GM18873 (cell line): ENCODE results near the gene SHKBP1.
A peak's percentile ranks its signal among the peaks of the same experiment; 100 is the strongest.
"Not testable (repeated sequence)": the region's sequence is repeated elsewhere in the genome, so short reads cannot be mapped to it uniquely, and the experiment has no call there.

Experiments used
- ATAC-seq: cut with Tn5 transposase; IDR thresholded peaks from one replicate; pipeline ENCODE4 v1.9.1; 2021; ENCODE audit warnings: mild to moderate bottlenecking, moderate library complexity, moderate number of reproducible peaks; ENCODE audit not compliant: unreplicated experiment, low FRiP score

SHKBP1 gene

GRCh38 chr19:40555978-40556689 is 20.5 kb upstream of the SHKBP1 start:
- ATAC-seq, result no peak

GRCh38 chr19:40556953-40557530 is 19.6 kb upstream of the SHKBP1 start:
- ATAC-seq, result no peak

- ATAC-seq, result no peak
These were observed 17.3 kb upstream of the SHKBP1 start for GRCh38 chr19:40559394-40559793.

GRCh38 chr19:40560092-40560507 is 16.6 kb upstream of the SHKBP1 start:
- ATAC-seq, result no peak

- ATAC-seq, result no peak
These were observed 14.7 kb upstream of the SHKBP1 start for GRCh38 chr19:40561947-40562346.

DNA sequence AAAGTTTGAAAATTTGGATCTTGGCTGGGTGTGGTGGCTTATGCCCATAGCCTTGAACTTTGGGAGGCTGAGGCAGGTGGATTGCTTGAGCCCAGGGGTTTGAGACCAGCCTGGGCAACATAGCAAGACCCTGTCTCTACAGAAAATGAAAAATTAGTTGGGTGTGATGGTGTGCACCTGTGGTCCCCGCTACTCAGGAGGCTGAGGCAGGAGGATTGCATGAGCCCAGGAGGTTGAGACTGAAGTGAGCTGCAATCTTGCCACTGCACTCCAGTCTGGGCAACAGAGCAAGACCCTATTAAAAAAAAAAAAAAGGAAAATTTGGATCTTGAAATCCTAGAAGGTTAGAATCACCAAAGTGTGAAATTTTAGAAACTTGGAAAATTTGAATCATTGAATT is 12.1 kb upstream of the SHKBP1 start:
- ATAC-seq, result not testable (repeated sequence)

- no peak for ATAC-seq
These were observed 11.3 kb upstream of the SHKBP1 start for GRCh38 chr19:40565355-40565754.

DNA sequence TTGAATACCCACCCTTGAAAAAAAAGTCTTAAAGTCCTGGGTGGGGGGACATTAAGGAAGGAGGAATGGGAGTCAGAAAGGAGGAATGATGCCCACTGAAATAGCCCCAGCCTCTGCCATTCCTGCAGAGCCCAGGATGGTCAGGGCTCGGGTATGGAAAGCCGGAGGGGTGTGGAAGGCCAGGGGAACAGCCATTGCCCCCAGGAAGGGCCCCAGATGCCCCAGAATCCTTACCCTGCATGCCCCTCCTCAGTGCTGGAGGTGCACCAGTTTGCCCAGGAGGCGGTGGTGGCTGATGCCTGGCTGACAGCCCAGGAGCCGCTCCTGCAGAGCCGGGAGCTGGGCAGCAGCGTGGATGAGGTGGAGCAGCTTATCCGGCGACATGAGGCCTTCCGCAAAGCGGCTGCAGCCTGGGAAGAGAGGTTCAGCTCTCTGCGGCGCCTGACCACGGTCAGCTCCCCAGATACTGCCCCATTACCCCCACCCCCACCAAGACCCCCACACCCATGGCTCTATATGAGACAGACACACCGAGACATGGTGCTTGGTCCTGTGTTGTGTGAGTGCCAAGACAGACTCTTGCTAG is 10.7 kb upstream of the SHKBP1 start:
- ATAC-seq, result no peak

DNA sequence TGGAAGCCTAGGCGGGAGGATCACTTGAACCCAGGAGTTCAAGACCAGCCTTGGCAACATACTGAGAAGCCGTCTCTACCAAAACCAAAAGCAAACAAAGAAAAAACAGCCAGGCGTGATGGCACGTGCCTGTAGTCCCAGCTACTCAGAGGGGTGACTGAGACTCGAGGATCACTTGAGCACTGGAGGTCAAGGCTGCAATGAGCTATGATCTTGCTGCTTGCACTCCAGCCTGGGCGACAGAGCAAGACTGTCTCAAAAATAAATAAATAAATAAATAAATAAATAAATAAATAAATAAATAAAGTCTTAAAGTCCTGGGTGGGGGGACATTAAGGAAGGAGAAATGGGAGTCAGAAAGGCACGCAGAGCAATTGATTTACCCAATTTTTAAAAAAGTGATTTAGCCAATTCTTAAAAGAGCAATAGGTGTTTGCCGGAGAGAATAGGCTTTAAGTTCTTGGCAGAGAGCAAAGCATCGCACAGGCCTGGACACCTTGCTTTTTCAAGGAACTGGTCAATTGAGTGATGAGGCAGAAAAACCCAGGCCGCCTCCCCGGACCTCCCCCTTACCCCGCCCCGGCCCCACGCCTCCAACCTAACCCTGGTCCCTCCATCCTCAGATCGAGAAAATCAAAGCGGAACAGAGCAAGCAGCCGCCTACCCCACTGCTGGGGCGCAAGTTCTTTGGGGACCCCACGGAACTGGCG is 9.5 kb upstream of the SHKBP1 start:
- no peak for ATAC-seq

- no peak for ATAC-seq
These were observed 8.8 kb upstream of the SHKBP1 start for GRCh38 chr19:40567750-40568494.

DNA sequence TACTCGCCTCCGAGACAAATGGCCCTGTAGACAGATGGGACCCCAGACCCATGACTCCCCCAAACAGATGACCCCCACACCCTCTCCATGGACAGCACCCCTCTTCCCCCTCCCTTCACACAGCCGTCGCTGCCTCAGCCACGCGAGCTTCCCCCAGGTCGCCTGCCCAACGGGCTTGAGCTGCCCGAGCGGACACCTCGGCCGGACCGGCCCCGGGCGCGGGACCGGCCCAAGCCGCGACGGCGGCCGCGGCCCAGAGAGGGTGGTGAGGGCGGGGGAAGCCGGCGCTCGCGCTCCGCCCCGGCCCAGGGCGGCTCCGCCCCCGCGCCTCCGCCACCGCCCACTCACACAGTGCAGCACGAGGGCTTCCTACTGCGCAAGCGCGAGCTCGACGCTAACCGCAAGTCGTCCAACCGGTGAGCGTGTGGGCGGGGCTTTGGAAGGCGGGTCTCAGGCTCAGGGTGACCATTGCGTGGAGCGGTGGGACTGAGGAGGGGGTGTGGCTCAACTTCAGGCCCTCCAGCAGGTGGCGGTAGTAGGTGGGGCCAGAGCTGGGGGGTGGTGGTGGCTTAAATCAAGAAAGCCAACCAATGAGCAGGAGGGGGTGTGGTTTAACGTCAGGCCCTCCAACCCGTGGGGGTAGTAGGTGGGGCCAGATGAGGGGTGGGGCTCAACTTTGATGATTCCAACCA is 6.2 kb upstream of the SHKBP1 start:
- ATAC-seq, result peak; percentile 81

DNA sequence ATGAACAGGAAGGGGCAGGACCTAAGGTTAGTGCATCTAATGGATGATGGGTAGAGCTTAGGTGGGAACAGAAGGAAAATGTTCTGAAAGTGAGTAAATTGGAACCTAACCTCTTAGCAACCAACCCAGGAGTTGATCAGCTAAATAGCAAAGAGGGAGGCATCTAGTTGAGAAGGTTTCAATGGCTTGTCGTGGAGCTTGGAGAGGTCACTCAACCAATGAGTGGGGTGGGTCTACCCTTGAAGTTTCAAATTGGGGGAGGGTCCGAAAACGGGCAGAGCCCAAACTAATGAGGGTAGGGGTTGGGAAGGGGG is 5.7 kb upstream of the SHKBP1 start:
- no peak for ATAC-seq

- ATAC-seq, result no peak
These were observed 4.7 kb upstream of the SHKBP1 start for GRCh38 chr19:40571831-40572495.

- ATAC-seq, result no peak
These were observed 1.3 kb upstream of the SHKBP1 start for GRCh38 chr19:40575326-40575725.

DNA sequence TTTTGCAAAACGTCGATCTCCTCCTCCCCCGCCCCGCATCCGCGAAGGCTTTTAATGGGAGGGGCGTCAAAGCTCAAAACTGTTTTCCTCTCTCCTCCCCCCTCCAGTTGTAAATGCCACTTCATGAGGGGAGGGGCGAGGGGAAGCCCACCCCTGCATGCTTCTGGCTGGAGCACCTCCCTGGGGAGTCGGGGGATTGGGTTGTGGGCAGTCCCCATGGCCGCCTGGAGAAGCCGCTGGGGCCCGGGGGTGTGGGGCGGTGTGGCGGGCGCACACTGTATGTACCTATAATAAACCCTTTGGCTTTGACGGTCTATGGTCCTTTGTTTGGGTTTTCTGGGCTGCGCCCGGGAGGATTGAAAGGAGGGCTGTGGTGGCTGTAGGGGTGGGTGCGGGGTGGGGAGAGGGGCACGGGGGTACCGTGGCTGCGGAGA is 505 bp upstream of the SHKBP1 start:
- peak; percentile 29 for ATAC-seq

DNA sequence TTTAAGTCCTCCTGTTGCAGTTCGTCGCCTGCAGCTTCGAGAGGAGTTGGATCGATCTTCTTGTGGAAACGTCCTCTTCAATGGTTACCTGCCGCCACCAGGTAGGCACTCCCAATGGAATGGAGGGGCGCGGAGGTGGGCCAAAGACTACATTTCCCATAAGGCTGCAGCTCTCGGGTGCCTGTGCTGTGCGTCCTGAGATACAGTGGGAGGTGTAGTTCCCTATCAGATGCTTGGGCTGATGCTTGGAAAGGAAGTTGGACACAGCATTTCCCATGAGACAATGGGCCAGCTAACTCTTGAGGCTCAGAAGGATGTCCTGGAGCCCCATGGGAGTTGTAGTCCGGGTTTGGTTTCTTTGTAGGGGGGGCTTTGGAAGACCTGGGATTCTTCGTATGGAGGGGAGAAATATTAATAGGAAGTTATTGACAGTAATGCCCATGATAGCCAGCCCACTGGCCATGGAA is 1.8 kb downstream of the SHKBP1 start:
- ATAC-seq, result no peak

DNA sequence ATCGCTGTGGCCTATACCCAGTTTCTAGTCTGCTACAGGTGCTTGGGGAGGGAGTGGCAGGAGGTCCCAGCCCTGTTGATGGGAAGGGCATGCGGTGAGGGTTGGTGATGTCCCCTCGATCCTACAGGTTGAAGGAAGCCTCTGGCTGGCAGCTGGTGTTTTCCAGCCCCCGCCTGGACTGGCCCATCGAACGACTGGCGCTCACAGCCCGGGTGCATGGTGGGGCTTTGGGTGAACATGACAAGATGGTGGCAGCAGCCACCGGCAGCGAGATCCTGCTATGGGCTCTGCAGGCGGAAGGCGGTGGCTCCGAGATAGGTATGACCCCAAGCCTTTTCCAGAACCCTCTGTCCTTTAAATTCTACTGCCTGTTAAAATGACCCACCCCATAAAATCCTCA is 3.9 kb downstream of the SHKBP1 start:
- ATAC-seq, result no peak

DNA sequence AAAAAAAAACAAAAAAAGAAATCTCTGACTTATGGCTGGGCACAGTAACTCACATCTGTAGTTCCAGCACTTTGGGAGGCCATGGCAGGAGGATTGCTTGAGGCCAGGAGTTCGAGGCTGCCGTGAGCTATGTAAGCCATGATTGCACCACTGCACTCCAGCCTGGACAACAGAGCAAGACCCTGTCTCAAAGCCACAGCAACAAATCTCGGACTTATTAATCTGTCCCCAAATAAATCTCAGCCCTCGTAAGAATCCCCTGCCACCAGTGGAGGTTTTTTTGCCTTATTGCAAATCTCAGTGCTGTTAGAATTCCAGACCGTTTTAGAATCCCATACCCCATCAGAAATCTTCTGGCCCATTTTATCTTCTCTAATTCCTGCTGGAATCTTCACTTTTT is 4.9 kb downstream of the SHKBP1 start:
- ATAC-seq, result no peak

DNA sequence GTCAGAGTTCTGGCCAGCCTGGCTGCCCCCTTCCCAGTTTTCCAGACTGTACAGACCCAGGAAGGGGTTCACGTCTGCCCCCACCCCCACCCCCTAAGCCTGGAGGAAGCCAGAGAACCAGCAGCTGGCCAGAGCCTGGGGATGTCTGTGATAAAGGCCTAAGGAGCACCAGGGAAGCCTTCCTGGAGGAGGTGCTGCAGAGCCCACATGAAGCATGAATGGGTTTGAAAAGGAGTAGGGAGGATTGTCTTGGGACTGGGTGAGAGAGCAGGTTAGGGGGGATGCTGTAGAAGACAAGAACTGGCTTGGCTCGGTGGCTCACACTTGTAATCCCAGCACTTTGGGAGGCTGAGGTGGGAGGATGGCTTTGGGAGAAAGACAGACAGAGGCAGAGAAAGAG is 5.8 kb downstream of the SHKBP1 start:
- no peak for ATAC-seq

- ATAC-seq, result no peak
These were observed 6.6 kb downstream of the SHKBP1 start for GRCh38 chr19:40583283-40583682.
